Panc1 (cell line): ENCODE results near the gene RNF208. TPM values are rescaled to one million over a fixed set of nuclear protein-coding genes. Genes with fewer than 3 reads are reported as not detected.

ENCODE experiments used
- ATAC-seq: fragments of 200-7000 bp; cut with Tn5 transposase; 2 replicates; pipeline ENCODE4 v1.9.1; 2020; ENCODE audit warnings: mild to moderate bottlenecking, moderate library complexity
- BruUV-seq: library from RNA; stranded (reverse); fragments of 400-500 nt; replicated peaks from 2 replicates; lab custom pipeline; 2021; lab: Mats Ljungman, UMichigan
- CTCF ChIA-PET: fragments of 300-600 bp; sonication (Branson Sonifier 250); formaldehyde crosslinking; loops from one replicate; lab custom pipeline; 2022; ENCODE audit warnings: antibody characterized with exemption; lab: Charles Lee
- POLR2A ChIA-PET: fragments of 300-600 bp; sonication (Branson Sonifier 250); formaldehyde crosslinking; loops from one replicate; lab custom pipeline; 2022; ENCODE audit warnings: antibody characterized with exemption; lab: Charles Lee
- DNase-seq: peaks from one replicate; pipeline ENCODE4 v3.0.0-alpha.2; 2010; ENCODE audit warnings: low read depth, low spot score
- H3K27ac ChIP-seq: 2 replicates; pipeline ENCODE4 v1.5.1; 2011; ENCODE audit warnings: mild to moderate bottlenecking, low read length, inconsistent platforms
- H3K27me3 ChIP-seq: fragments of 200-500 bp; sonication (Bioruptor generic); 2 replicates; pipeline ENCODE4 v1.6.0; 2014; ENCODE audit warnings: low read length, inconsistent platforms; ENCODE audit not compliant: control insufficient read depth, insufficient read depth
- H3K36me3 ChIP-seq: fragments of 200-500 bp; sonication (Bioruptor generic); 2 replicates; pipeline ENCODE4 v1.5.1; 2014; ENCODE audit warnings: inconsistent platforms, mild to moderate bottlenecking, low read length, moderate library complexity; ENCODE audit not compliant: control insufficient read depth, insufficient read depth
- H3K4me1 ChIP-seq: 2 replicates; pipeline ENCODE4 v1.5.1; 2011; ENCODE audit warnings: inconsistent platforms, mild to moderate bottlenecking, low read length, moderate library complexity; ENCODE audit not compliant: control insufficient read depth, insufficient read depth
- H3K4me3 ChIP-seq, 2 experiments: 2 replicates each; pipeline ENCODE4 v1.5.1; 2011 to 2012; ENCODE audit warnings: low read depth in 2 of 2, low read length in 2 of 2, mild to moderate bottlenecking in 2 of 2, inconsistent platforms in 1 of 2, moderate library complexity in 1 of 2
- H3K9me3 ChIP-seq: fragments of 200-500 bp; sonication (Bioruptor generic); 2 replicates; pipeline ENCODE4 v1.5.1; 2014; ENCODE audit warnings: low read depth, mild to moderate bottlenecking, inconsistent platforms, low read length, moderate library complexity; ENCODE audit not compliant: control insufficient read depth, insufficient read depth
- POLR2AphosphoS5 ChIP-seq: IDR thresholded peaks from 2 replicates; pipeline ENCODE4 v1.6.1; 2012; ENCODE audit warnings: mild to moderate bottlenecking, low read depth, low read length, moderate library complexity
- REST ChIP-seq, 2 experiments: IDR thresholded peaks; 2 replicates each; pipeline ENCODE4 v1.6.1; 2011 to 2012; ENCODE audit warnings: low read depth in 2 of 2, control low read depth in 1 of 2, low read length in 1 of 2, mild to moderate bottlenecking in 1 of 2, moderate library complexity in 1 of 2; ENCODE audit not compliant: insufficient read depth in 1 of 2
- SIN3A ChIP-seq: IDR thresholded peaks from 2 replicates; pipeline ENCODE4 v1.6.1; 2012; ENCODE audit warnings: low read depth, mild to moderate bottlenecking, low read length, moderate library complexity, borderline replicate concordance; ENCODE audit not compliant: insufficient read depth
- TCF7L2 ChIP-seq: IDR thresholded peaks from 2 replicates; pipeline ENCODE4 v1.6.1; 2011; ENCODE audit warnings: mild to moderate bottlenecking, low read depth, low read length, inconsistent platforms
- in situ Hi-C: cut with HindIII; loops from 2 replicates; pipeline ENCODE4 v1.10.0; 2016; ENCODE audit warnings: low sequenced_read_pairs, low pct_unique_long_range_greater_than_20kb
- intact Hi-C: fragments of 100-400 bp; cut with micrococcal nuclease; formaldehyde crosslinking; loops from one replicate; pipeline ENCODE4 v1.10.0; 2022; ENCODE audit not compliant: unreplicated experiment
- total RNA-seq: library from RNA; stranded (reverse); gene quantifications from one replicate; pipeline ENCODE4 v1.2.1, GENCODE V29; 2021; ENCODE audit not compliant: unreplicated experiment
- TF ChIP-seq, protein P1 (sequence below): fragments of 450-650 bp; IDR thresholded peaks from 2 replicates; pipeline ENCODE4 v1.5.1; 2017; ENCODE audit warnings: mild to moderate bottlenecking

RNF208 gene
- total RNA-seq, 1 experiment from 2014 or later, result 11.5 TPM

- ChIA-PET POLR2A (no interaction called here), CTCF (interaction anchor here (1.5 kb wide), 1 partner anchor 16 kb away, joined by 12 read pairs; no protein-coding TSS in a partner anchor)
- no peaks in the 10 kb centered on the region for H3K9me3 ChIP-seq
- TF ChIP-seq SIN3A, result no peak
- TF ChIP-seq POLR2AphosphoS5, result no peak
- TF ChIP-seq, protein P1, sequence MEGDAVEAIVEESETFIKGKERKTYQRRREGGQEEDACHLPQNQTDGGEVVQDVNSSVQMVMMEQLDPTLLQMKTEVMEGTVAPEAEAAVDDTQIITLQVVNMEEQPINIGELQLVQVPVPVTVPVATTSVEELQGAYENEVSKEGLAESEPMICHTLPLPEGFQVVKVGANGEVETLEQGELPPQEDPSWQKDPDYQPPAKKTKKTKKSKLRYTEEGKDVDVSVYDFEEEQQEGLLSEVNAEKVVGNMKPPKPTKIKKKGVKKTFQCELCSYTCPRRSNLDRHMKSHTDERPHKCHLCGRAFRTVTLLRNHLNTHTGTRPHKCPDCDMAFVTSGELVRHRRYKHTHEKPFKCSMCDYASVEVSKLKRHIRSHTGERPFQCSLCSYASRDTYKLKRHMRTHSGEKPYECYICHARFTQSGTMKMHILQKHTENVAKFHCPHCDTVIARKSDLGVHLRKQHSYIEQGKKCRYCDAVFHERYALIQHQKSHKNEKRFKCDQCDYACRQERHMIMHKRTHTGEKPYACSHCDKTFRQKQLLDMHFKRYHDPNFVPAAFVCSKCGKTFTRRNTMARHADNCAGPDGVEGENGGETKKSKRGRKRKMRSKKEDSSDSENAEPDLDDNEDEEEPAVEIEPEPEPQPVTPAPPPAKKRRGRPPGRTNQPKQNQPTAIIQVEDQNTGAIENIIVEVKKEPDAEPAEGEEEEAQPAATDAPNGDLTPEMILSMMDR, result no peak
- no peak for TF ChIP-seq TCF7L2
- no peak for TF ChIP-seq REST (IDR thresholded peaks at IDR 0.05; ENCODE audit: insufficient read depth in 1 of 2, low read depth in 2 of 2, low read length in 1 of 2)
- no TSS peak for BruUV-seq
- no peaks in the 10 kb centered on the region for H3K27me3 ChIP-seq
- H3K4me3 ChIP-seq, result no peak overlapping the region
- H3K36me3 ChIP-seq, result peaks cover 2% of the 10 kb centered on the region; the same call in 1 of the 2 replicates
- in situ Hi-C loops (no loop called here), intact Hi-C loops (no loop called here)
- H3K4me1 ChIP-seq, result peaks cover 29% of the 10 kb centered on the region
- DNase-seq (no peak), ATAC-seq (no peak)
- no peak overlapping the region for H3K27ac ChIP-seq
These were observed 2.2 kb downstream of the RNF208 start for GRCh38 chr9:137219757-137220316.

GRCh38 chr9:137218754-137219271, 3.2 kb downstream of the RNF208 start:
- ChIA-PET POLR2A (no interaction called here), CTCF (interaction anchor here (1.5 kb wide), 1 partner anchor 15 kb away, joined by 12 read pairs; no protein-coding TSS in a partner anchor)
- H3K36me3 ChIP-seq, result peaks cover 2% of the 10 kb centered on the region; the same call in 1 of the 2 replicates
- H3K4me1 ChIP-seq, result peaks cover 26% of the 10 kb centered on the region
- in situ Hi-C loops (no loop called here), intact Hi-C loops (no loop called here)
- TF ChIP-seq TCF7L2 (peak; percentile 48; the same call in 1 of the 2 replicates), POLR2AphosphoS5 (peak; percentile 37; the same call in 1 of the 2 replicates), REST (IDR thresholded peaks at IDR 0.05; ENCODE audit: insufficient read depth in 1 of 2, low read depth in 2 of 2, low read length in 1 of 2) (no peak)
- no peaks in the 10 kb centered on the region for H3K9me3 ChIP-seq
- DNase-seq, result no peak
- H3K27me3 ChIP-seq, result no peaks in the 10 kb centered on the region
- H3K27ac ChIP-seq, result peak overlapping the region; percentile 86
- peak overlapping the region; percentile 33 to 48; a peak in 2 of 4 replicates for H3K4me3 ChIP-seq
- peak; percentile 42 for ATAC-seq
- no TSS peak for BruUV-seq
